Measurements from ENCODE around the gene PIWIL4.

Gene PIWIL4

GRCh38 chr11:94546886-94547285 is 20.3 kb upstream of the PIWIL4 start (continued):
- no peak for TF ChIP-seq ZBTB7A (tag by site-specific recombination; IDR thresholded peaks at IDR 0.05; ENCODE audit: low read depth)
- TF ChIP-seq ZNF692 (tag by site-specific recombination; IDR thresholded peaks at IDR 0.05), result no peak
- no peak for TF ChIP-seq ZNF280C (tag by site-specific recombination; IDR thresholded peaks at IDR 0.05)
- TF ChIP-seq GLI4 (tag by site-specific recombination; IDR thresholded peaks at IDR 0.05), result no peak
- TF ChIP-seq MZF1 (tag by site-specific recombination; IDR thresholded peaks at IDR 0.05; ENCODE audit: borderline replicate concordance), result no peak
- TF ChIP-seq ZBTB8A (tag by site-specific recombination; IDR thresholded peaks at IDR 0.05), result no peak
- no peak for TF ChIP-seq ZNF211 (tag by site-specific recombination; IDR thresholded peaks at IDR 0.05; ENCODE audit: low read depth)
- no peak for TF ChIP-seq HOXC10 (CRISPR knock-in tag; IDR thresholded peaks at IDR 0.05)

GRCh38 chr11:94549146-94549545 is 18.0 kb upstream of the PIWIL4 start:
- no peak for TF ChIP-seq ZNF394 (tag by site-specific recombination; IDR thresholded peaks at IDR 0.05; ENCODE audit: borderline replicate concordance)
- no peak for TF ChIP-seq ZNF518A (tag by site-specific recombination; conservative IDR thresholded peaks at IDR 0.05; ENCODE audit: low read depth)
- 0 out of 2 replicates have a peak, but pooled peaks have one; percentile 39 for TF ChIP-seq ZNF600 (tag by site-specific recombination; IDR thresholded peaks at IDR 0.05)
- TF ChIP-seq KLF8 (tag by site-specific recombination; IDR thresholded peaks at IDR 0.05), result no peak
- TF ChIP-seq ZNF211 (tag by site-specific recombination; IDR thresholded peaks at IDR 0.05; ENCODE audit: low read depth), result no peak
- no peaks in the 10 kb centered on the region; the same call in 1 of the 2 replicates for H3K4me1 ChIP-seq (ENCODE audit: control insufficient read depth, insufficient read depth, low read length)
- H3K9me3 ChIP-seq (ENCODE audit: control insufficient read depth, insufficient read depth, low read depth, low read length), result no peaks in the 10 kb centered on the region
- no peaks in the 10 kb centered on the region for H3K36me3 ChIP-seq (ENCODE audit: control insufficient read depth in 2 of 2, insufficient read depth in 1 of 2, low read length in 2 of 2)
- H3K4me3 ChIP-seq (ENCODE audit: low read depth, low read length), result no peak overlapping the region
- CTCF ChIA-PET, result no interaction called here
- POLR2A ChIA-PET, result no interaction called here
- H3K27ac ChIP-seq (ENCODE audit: extremely low read depth, low read depth, low read length), result no peak overlapping the region

GRCh38 chr11:94550513-94550912 is 16.7 kb upstream of the PIWIL4 start:
- H3K9me3 ChIP-seq (ENCODE audit: control insufficient read depth, insufficient read depth, low read depth, low read length), result no peaks in the 10 kb centered on the region
- CTCF ChIA-PET, result interaction anchor here (0.6 to 0.8 kb wide), 2 partner anchors 9 to 127 kb away, joined by 3 read pairs; no protein-coding TSS in a partner anchor
- POLR2A ChIA-PET, result interaction anchor here (0.7 kb wide), 1 partner anchor 719 kb away, joined by 3 read pairs; no protein-coding TSS in a partner anchor
- no peak overlapping the region for H3K4me3 ChIP-seq (ENCODE audit: low read depth, low read length)
- no peaks in the 10 kb centered on the region for H3K36me3 ChIP-seq (ENCODE audit: control insufficient read depth in 2 of 2, insufficient read depth in 1 of 2, low read length in 2 of 2)
- no peak overlapping the region for H3K27ac ChIP-seq (ENCODE audit: extremely low read depth, low read depth, low read length)
- no peaks in the 10 kb centered on the region; the same call in 1 of the 2 replicates for H3K4me1 ChIP-seq (ENCODE audit: control insufficient read depth, insufficient read depth, low read length)
- TF ChIP-seq ZNF248 (tag by site-specific recombination; IDR thresholded peaks at IDR 0.05) (no peak), ZNF311 (tag by site-specific recombination; IDR thresholded peaks at IDR 0.05; ENCODE audit: borderline replicate concordance) (no peak), ZNF132 (tag by site-specific recombination; IDR thresholded peaks at IDR 0.05; ENCODE audit: borderline replicate concordance) (no peak), ZBTB21 (tag by site-specific recombination; IDR thresholded peaks at IDR 0.05) (no peak), ZNF596 (tag by site-specific recombination; IDR thresholded peaks at IDR 0.05) (no peak), ZNF610 (tag by site-specific recombination; IDR thresholded peaks at IDR 0.05; ENCODE audit: borderline replicate concordance) (no peak), ZNF18 (tag by site-specific recombination; IDR thresholded peaks at IDR 0.05) (no peak), ZNF513 (tag by site-specific recombination; IDR thresholded peaks at IDR 0.05) (no peak), ZNF785 (tag by site-specific recombination; IDR thresholded peaks at IDR 0.05) (no peak), ZNF354C (tag by site-specific recombination; IDR thresholded peaks at IDR 0.05; ENCODE audit: borderline replicate concordance, low read depth) (no peak)
